H1 (cell line): ENCODE measurements around the gene ZNF426. TPM values are rescaled to one million over a fixed set of nuclear protein-coding genes. Genes with fewer than 3 reads are reported as not detected.

Experiments
- ASH2L ChIP-seq: fragments of 200-600, 300-600 bp; sonication (generic); IDR thresholded peaks from one replicate; pipeline ENCODE4 v1.7.1; 2017; ENCODE audit warnings: low read length
- ATF3 ChIP-seq: IDR thresholded peaks from 2 replicates; pipeline ENCODE4 v1.6.1; 2011; ENCODE audit warnings: low read depth, mild to moderate bottlenecking, low read length; ENCODE audit not compliant: insufficient read depth
- CBX8 ChIP-seq: fragments of 300-800, 300-1000 bp; sonication (generic); IDR thresholded peaks from 2 replicates; pipeline ENCODE4 v1.7.1; 2016; ENCODE audit warnings: low read depth, low read length, borderline replicate concordance
- CHD1 ChIP-seq: IDR thresholded peaks from 2 replicates; pipeline ENCODE4 v1.6.1; 2012; ENCODE audit warnings: low read depth, low read length, improper control_type of control experiment
- CHD2 ChIP-seq: IDR thresholded peaks from 2 replicates; pipeline ENCODE4 v1.6.1; 2012; ENCODE audit warnings: low read length, improper control_type of control experiment
- EZH2 ChIP-seq: fragments of 200-600 bp; sonication (generic); IDR thresholded peaks from 2 replicates; pipeline ENCODE4 v1.7.1; 2012; ENCODE audit warnings: low read depth, mild to moderate bottlenecking, moderate library complexity, low read length, inconsistent platforms; ENCODE audit not compliant: severe bottlenecking
- GABPA ChIP-seq: IDR thresholded peaks from 2 replicates; pipeline ENCODE4 v1.6.1; 2011; ENCODE audit warnings: mild to moderate bottlenecking, low read length, moderate library complexity, borderline replicate concordance; ENCODE audit not compliant: insufficient read depth
- GTF2F1 ChIP-seq: IDR thresholded peaks from 2 replicates; pipeline ENCODE4 v1.6.1; 2012; ENCODE audit warnings: low read depth, low read length, improper control_type of control experiment, borderline replicate concordance
- HDAC2 ChIP-seq, 2 experiments: fragments of 300-600 bp in 1 of 2; sonication (generic) in 1 of 2; IDR thresholded peaks; 2 replicates each; pipeline ENCODE4 v1.6.1; 2011 to 2012; ENCODE audit warnings: low read depth in 2 of 2, low read length in 2 of 2, mild to moderate bottlenecking in 2 of 2, moderate library complexity in 2 of 2, borderline replicate concordance in 1 of 2, inconsistent platforms in 1 of 2
- JUND ChIP-seq: IDR thresholded peaks from 2 replicates; pipeline ENCODE4 v1.6.1; 2011; ENCODE audit warnings: mild to moderate bottlenecking, improper control_type of control experiment, low read length
- KDM1A ChIP-seq: fragments of 200-600, 300-600 bp; sonication (generic); IDR thresholded peaks from 2 replicates; pipeline ENCODE4 v1.7.1; 2016; ENCODE audit warnings: mild to moderate bottlenecking, low read length, borderline replicate concordance
- KDM5A ChIP-seq: fragments of 200-600 bp; IDR thresholded peaks from 2 replicates; pipeline ENCODE4 v1.7.1; 2012; ENCODE audit warnings: mild to moderate bottlenecking, low read length, inconsistent platforms, mixed read lengths
- POLR2A ChIP-seq, 2 experiments: IDR thresholded peaks; 1 replicate in 1 of 2; 2 replicates in 1 of 2; pipeline ENCODE4 v1.6.1; 2011; ENCODE audit warnings: low read depth in 2 of 2, low read length in 2 of 2, mild to moderate bottlenecking in 2 of 2; ENCODE audit errors: control extremely low read depth in 1 of 2
- RNF2 ChIP-seq: fragments of 200-900, 300-1000 bp; sonication (generic); IDR thresholded peaks from 2 replicates; pipeline ENCODE4 v1.7.1; 2016; ENCODE audit warnings: borderline replicate concordance, low read depth, mild to moderate bottlenecking, antibody characterized with exemption, low read length; ENCODE audit not compliant: poor library complexity, severe bottlenecking; ENCODE audit errors: missing control alignments
- SIRT6 ChIP-seq: IDR thresholded peaks from one replicate; pipeline ENCODE4 v1.7.1; 2012; ENCODE audit warnings: low read length, inconsistent platforms
- SP1 ChIP-seq: IDR thresholded peaks from 2 replicates; pipeline ENCODE4 v1.6.1; 2011; ENCODE audit warnings: low read depth, low read length
- SUZ12 ChIP-seq: fragments of 200-600 bp; sonication (generic); IDR thresholded peaks from 2 replicates; pipeline ENCODE4 v1.6.1; 2012; ENCODE audit warnings: mild to moderate bottlenecking, inconsistent platforms, low read length, moderate library complexity, mixed read lengths
- TAF1 ChIP-seq: IDR thresholded peaks from 2 replicates; pipeline ENCODE4 v1.6.1; 2011; ENCODE audit warnings: mild to moderate bottlenecking, low read depth, low read length
- TAF7 ChIP-seq: optimal IDR thresholded peaks from 2 replicates; pipeline ENCODE3; 2011; ENCODE audit warnings: low read depth, mild to moderate bottlenecking, inconsistent platforms, low read length, moderate library complexity, borderline replicate concordance
- TBP ChIP-seq: IDR thresholded peaks from 2 replicates; pipeline ENCODE4 v1.6.1; 2011; ENCODE audit warnings: low read depth, low read length, improper control_type of control experiment
- TCF12 ChIP-seq: IDR thresholded peaks from 2 replicates; pipeline ENCODE4 v1.6.1; 2011; ENCODE audit warnings: low read depth, mild to moderate bottlenecking, low read length
- TEAD4 ChIP-seq: IDR thresholded peaks from 2 replicates; pipeline ENCODE4 v1.6.1; 2012; ENCODE audit warnings: low read depth, low read length, inconsistent platforms, mixed read lengths
- USF2 ChIP-seq: IDR thresholded peaks from 2 replicates; pipeline ENCODE4 v1.6.1; 2011; ENCODE audit warnings: low read length, improper control_type of control experiment
- polyA plus RNA-seq, 7 experiments: library from polyadenylated mRNA; depleted of rRNA in 3 of 7; stranded (reverse) in 5 of 7; unstranded in 2 of 7; fragments of >200 nt in 5 of 7; fragments of 200-250 nt in 2 of 7; gene quantifications; 1 replicate in 5 of 7; 2 replicates in 1 of 7; 4 replicates in 1 of 7; pipeline versions ENCODE4 v1.2.1 to v1.2.3, GENCODE V29; 2011 to 2013; ENCODE audit warnings: missing spikeins in 2 of 7, mixed read lengths in 2 of 7
- total RNA-seq: library from RNA; stranded (reverse); fragmentation: NEBNext Ultra II Directional; extraction: Animal tissue kit (Norgen Biotek cat#: 25700); gene quantifications from 2 replicates; pipeline ENCODE4 v1.2.1, GENCODE V29; 2021

Gene ZNF426
- total and polyA plus RNA-seq, 2 of the 8 experiments (the other 6 are each of a cell fraction or from before 2014, with no cell fraction given): 3.6 to 27.9 TPM

- TF ChIP-seq EZH2: no peak
- TF ChIP-seq RNF2: no peak
- peak; percentile 95 for TF ChIP-seq TBP
- TF ChIP-seq CBX8: no peak
- peak; percentile 86; the same call in 1 of the 2 replicates for TF ChIP-seq GTF2F1
- TF ChIP-seq CHD2: no peak
- 0 out of 2 replicates have a peak, but pooled peaks have one; percentile 15 for TF ChIP-seq KDM1A
- TF ChIP-seq USF2: 0 out of 2 replicates have a peak, but pooled peaks have one; percentile 27
- TF ChIP-seq TAF1: peak; percentile 98
- TF ChIP-seq ATF3: no peak
- no peak; the same call in 1 of the 2 replicates for TF ChIP-seq SP1
- 0 out of 4 replicates have a peak, but pooled peaks have one; percentile 17 to 40 for TF ChIP-seq HDAC2 (IDR thresholded peaks at IDR 0.05; ENCODE audit: borderline replicate concordance in 1 of 2, low read depth in 2 of 2, low read length in 2 of 2)
- no peak for TF ChIP-seq SIRT6
- peak; percentile 88 for TF ChIP-seq JUND
- no peak for TF ChIP-seq TCF12
- peak; percentile 52 for TF ChIP-seq ASH2L
- no peak for TF ChIP-seq CHD1
- TF ChIP-seq POLR2A (IDR thresholded peaks at IDR 0.05; ENCODE audit: control extremely low read depth in 1 of 2, low read depth in 2 of 2, low read length in 2 of 2): peak; percentile 96 to 99
- peak; percentile 93 for TF ChIP-seq TAF7
- TF ChIP-seq TEAD4: no peak
- no peak for TF ChIP-seq SUZ12
- peak; percentile 89 for TF ChIP-seq GABPA
- TF ChIP-seq KDM5A: no peak
Observed at GRCh38 chr19:9584073-9584833, 45.8 kb upstream of the ZNF426 start, which contains the start of gene ZNF121 (continued).
